Measurements from ENCODE around the gene PAQR4.
"Not testable (repeated sequence)": the region's sequence is repeated elsewhere in the genome, so short reads cannot be mapped to it uniquely, and the experiment has no call there.

The PAQR4 gene

DNA sequence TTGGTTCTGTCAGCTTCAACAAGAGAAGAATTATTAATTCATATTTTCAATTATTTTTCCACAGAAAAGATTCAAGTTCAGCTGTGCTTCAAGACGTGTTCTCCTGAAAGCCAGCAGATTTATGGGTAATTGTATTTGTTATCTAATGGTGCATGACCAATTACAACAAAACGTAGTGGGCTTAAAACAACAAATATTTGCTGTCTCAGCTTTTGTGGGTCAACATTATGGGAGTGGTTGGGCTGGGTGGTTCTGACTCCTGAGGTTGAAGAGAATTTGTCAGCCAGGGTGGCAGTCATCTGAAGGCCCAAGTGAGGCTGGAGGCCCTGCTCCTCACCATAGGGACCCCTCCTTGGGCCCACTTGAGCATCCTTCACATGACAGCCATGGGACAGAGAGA lies 29.2 kb upstream of the PAQR4 start:
- H2AFZ ChIP-seq (ENCODE audit: low read length), result no peak overlapping the region
- no peak overlapping the region for H3K4ac ChIP-seq (ENCODE audit: low read length)
- no peak overlapping the region for H3K4me2 ChIP-seq (ENCODE audit: insufficient read depth, low read length, poor library complexity, severe bottlenecking)
- no peak overlapping the region for H4K8ac ChIP-seq (ENCODE audit: low read depth, low read length)
- no peak overlapping the region for H3K23ac ChIP-seq (ENCODE audit: low read depth, low read length, poor library complexity)
- H2BK120ac ChIP-seq (ENCODE audit: low read depth, low read length), result no peak overlapping the region
- DNase-seq (ENCODE audit: low spot score), result no peak
- no peak overlapping the region for H2BK5ac ChIP-seq (ENCODE audit: low read length)
- no peaks in the 10 kb centered on the region for H3K27me3 ChIP-seq (ENCODE audit: control insufficient read depth in 3 of 3, insufficient read depth in 3 of 3, low read depth in 1 of 3, low read length in 3 of 3)
- peaks cover 2 to 65% of the 10 kb centered on the region in 2 donors for H3K36me3 ChIP-seq (replicated peaks in 1 of 2; ENCODE audit: control insufficient read depth in 2 of 2, insufficient read depth in 2 of 2, low read length in 2 of 2)
- no peaks in the 10 kb centered on the region for H3K9me3 ChIP-seq (replicated peaks in 1 of 2; ENCODE audit: control insufficient read depth in 2 of 2, insufficient read depth in 1 of 2, low read depth in 1 of 2, low read length in 2 of 2)
- H2BK12ac ChIP-seq (ENCODE audit: low read length), result no peak overlapping the region
- no peak overlapping the region for H2AK5ac ChIP-seq (ENCODE audit: low read depth, low read length)
- no peak overlapping the region for H4K91ac ChIP-seq (ENCODE audit: low read depth, low read length, poor library complexity)
- no peak overlapping the region for H3K9ac ChIP-seq (ENCODE audit: low read depth, low read length, poor library complexity)
- WGBS, 2 donors (ENCODE audit: extremely low coverage in 2 of 2, insufficient read length in 2 of 2, insufficient replicate concordance in 1 of 2), result no CpG with 5 or more reads among the region's 2 CpGs
- H2BK15ac ChIP-seq (ENCODE audit: low read length), result no peak overlapping the region
- no peak overlapping the region for H3K4me3 ChIP-seq (ENCODE audit: low read length in 2 of 2)
- H3K27ac ChIP-seq (replicated peaks; ENCODE audit: low read length), result no peak overlapping the region
- H3K79me1 ChIP-seq (ENCODE audit: low read depth, low read length), result no peaks in the 10 kb centered on the region
- H3K14ac ChIP-seq (ENCODE audit: low read length), result no peak overlapping the region
- no peak overlapping the region for H3K18ac ChIP-seq (ENCODE audit: low read length)
- no peaks in the 10 kb centered on the region for H3K4me1 ChIP-seq (ENCODE audit: control insufficient read depth in 2 of 2, insufficient read depth in 1 of 2, low read depth in 1 of 2, low read length in 2 of 2)

DNA sequence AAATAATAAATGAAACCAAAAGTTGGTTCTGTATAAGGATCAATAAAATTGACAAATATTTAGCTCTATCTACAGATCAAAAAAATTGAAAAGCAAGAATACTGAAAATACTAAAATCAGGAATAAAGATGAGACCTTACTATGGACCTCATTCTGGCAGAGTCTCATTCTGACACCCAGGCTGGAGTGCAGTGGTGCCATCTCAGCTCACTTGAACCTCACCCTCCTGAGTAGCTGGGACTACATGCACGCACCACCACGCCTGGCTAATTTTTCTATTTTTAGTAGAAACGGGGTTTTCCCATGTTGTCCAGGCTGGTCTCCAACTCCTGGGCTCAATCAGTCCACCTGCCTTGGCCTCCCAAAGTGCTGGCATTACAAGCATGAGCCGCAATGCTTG lies 27.1 kb upstream of the PAQR4 start:
- WGBS, 2 donors (ENCODE audit: extremely low coverage in 2 of 2, insufficient read length in 2 of 2, insufficient replicate concordance in 1 of 2), result no CpG with 5 or more reads among the region's 4 CpGs
- peaks cover 2 to 68% of the 10 kb centered on the region in 2 donors for H3K36me3 ChIP-seq (replicated peaks in 1 of 2; ENCODE audit: control insufficient read depth in 2 of 2, insufficient read depth in 2 of 2, low read length in 2 of 2)

GRCh38 chr16:2943716-2944115 lies 25.4 kb upstream of the PAQR4 start:
- H2AFZ ChIP-seq (ENCODE audit: low read length); H2BK5ac ChIP-seq (ENCODE audit: low read length); H3K79me1 ChIP-seq (ENCODE audit: low read depth, low read length); H3K4me1 ChIP-seq (ENCODE audit: control insufficient read depth in 2 of 2, insufficient read depth in 1 of 2, low read depth in 1 of 2, low read length in 2 of 2); H3K23ac ChIP-seq (ENCODE audit: low read depth, low read length, poor library complexity); H3K4me3 ChIP-seq (ENCODE audit: low read length in 2 of 2); H2AK5ac ChIP-seq (ENCODE audit: low read depth, low read length); H3K9ac ChIP-seq (ENCODE audit: low read depth, low read length, poor library complexity); H3K18ac ChIP-seq (ENCODE audit: low read length); H2BK120ac ChIP-seq (ENCODE audit: low read depth, low read length); H3K4me2 ChIP-seq (ENCODE audit: insufficient read depth, low read length, poor library complexity, severe bottlenecking); H4K8ac ChIP-seq (ENCODE audit: low read depth, low read length); DNase-seq (ENCODE audit: low spot score); H2BK12ac ChIP-seq (ENCODE audit: low read length); H4K91ac ChIP-seq (ENCODE audit: low read depth, low read length, poor library complexity); H3K27ac ChIP-seq (replicated peaks; ENCODE audit: low read length); H3K9me3 ChIP-seq (replicated peaks in 1 of 2; ENCODE audit: control insufficient read depth in 2 of 2, insufficient read depth in 1 of 2, low read depth in 1 of 2, low read length in 2 of 2); H2BK15ac ChIP-seq (ENCODE audit: low read length); H3K4ac ChIP-seq (ENCODE audit: low read length); H3K14ac ChIP-seq (ENCODE audit: low read length); H3K27me3 ChIP-seq (ENCODE audit: control insufficient read depth in 3 of 3, insufficient read depth in 3 of 3, low read depth in 1 of 3, low read length in 3 of 3): not testable (repeated sequence)
- WGBS, 2 donors (ENCODE audit: extremely low coverage in 2 of 2, insufficient read length in 2 of 2, insufficient replicate concordance in 1 of 2), result no CpG with 5 or more reads among the region's 12 CpGs
- H3K36me3 ChIP-seq (replicated peaks in 1 of 2; ENCODE audit: control insufficient read depth in 2 of 2, insufficient read depth in 2 of 2, low read length in 2 of 2), result peaks cover 0 to 59% of the 10 kb centered on the region in 2 donors

More for the DNA sequence above, 27.1 kb upstream of the PAQR4 start:
- H4K91ac ChIP-seq (ENCODE audit: low read depth, low read length, poor library complexity), result no peak overlapping the region
- H3K18ac ChIP-seq (ENCODE audit: low read length), result no peak overlapping the region
- no peak overlapping the region for H2BK12ac ChIP-seq (ENCODE audit: low read length)
- H3K27ac ChIP-seq (replicated peaks; ENCODE audit: low read length), result no peak overlapping the region
- H2BK5ac ChIP-seq (ENCODE audit: low read length), result no peak overlapping the region
- H3K9me3 ChIP-seq (replicated peaks in 1 of 2; ENCODE audit: control insufficient read depth in 2 of 2, insufficient read depth in 1 of 2, low read depth in 1 of 2, low read length in 2 of 2), result peaks cover 0 to 3% of the 10 kb centered on the region in 2 donors
- no peaks in the 10 kb centered on the region for H3K4me1 ChIP-seq (ENCODE audit: control insufficient read depth in 2 of 2, insufficient read depth in 1 of 2, low read depth in 1 of 2, low read length in 2 of 2)
- DNase-seq (ENCODE audit: low spot score), result no peak
- no peak overlapping the region for H4K8ac ChIP-seq (ENCODE audit: low read depth, low read length)
- no peaks in the 10 kb centered on the region for H3K27me3 ChIP-seq (ENCODE audit: control insufficient read depth in 3 of 3, insufficient read depth in 3 of 3, low read depth in 1 of 3, low read length in 3 of 3)
- no peak overlapping the region for H3K4ac ChIP-seq (ENCODE audit: low read length)
- H3K4me3 ChIP-seq (ENCODE audit: low read length in 2 of 2), result no peak overlapping the region
- no peak overlapping the region for H2AK5ac ChIP-seq (ENCODE audit: low read depth, low read length)
- H3K79me1 ChIP-seq (ENCODE audit: low read depth, low read length), result no peaks in the 10 kb centered on the region
- H3K23ac ChIP-seq (ENCODE audit: low read depth, low read length, poor library complexity), result no peak overlapping the region
- no peak overlapping the region for H2AFZ ChIP-seq (ENCODE audit: low read length)
- H2BK120ac ChIP-seq (ENCODE audit: low read depth, low read length), result no peak overlapping the region
- no peak overlapping the region for H3K4me2 ChIP-seq (ENCODE audit: insufficient read depth, low read length, poor library complexity, severe bottlenecking)
- no peak overlapping the region for H3K14ac ChIP-seq (ENCODE audit: low read length)
- no peak overlapping the region for H3K9ac ChIP-seq (ENCODE audit: low read depth, low read length, poor library complexity)
- H2BK15ac ChIP-seq (ENCODE audit: low read length), result no peak overlapping the region

GRCh38 chr16:2946649-2947048 lies 22.5 kb upstream of the PAQR4 start:
- H3K4ac ChIP-seq (ENCODE audit: low read length), result no peak overlapping the region
- no peak overlapping the region for H3K4me3 ChIP-seq (ENCODE audit: low read length in 2 of 2)
- no peak overlapping the region for H2BK120ac ChIP-seq (ENCODE audit: low read depth, low read length)
- peaks cover 2 to 47% of the 10 kb centered on the region in 2 donors for H3K36me3 ChIP-seq (replicated peaks in 1 of 2; ENCODE audit: control insufficient read depth in 2 of 2, insufficient read depth in 2 of 2, low read length in 2 of 2)
- H3K9me3 ChIP-seq (replicated peaks in 1 of 2; ENCODE audit: control insufficient read depth in 2 of 2, insufficient read depth in 1 of 2, low read depth in 1 of 2, low read length in 2 of 2), result peaks cover 2 to 3% of the 10 kb centered on the region in 2 donors
- no peaks in the 10 kb centered on the region for H3K4me1 ChIP-seq (ENCODE audit: control insufficient read depth in 2 of 2, insufficient read depth in 1 of 2, low read depth in 1 of 2, low read length in 2 of 2)
- no peak overlapping the region for H2AFZ ChIP-seq (ENCODE audit: low read length)
- no peak overlapping the region for H3K9ac ChIP-seq (ENCODE audit: low read depth, low read length, poor library complexity)
- no peaks in the 10 kb centered on the region for H3K79me1 ChIP-seq (ENCODE audit: low read depth, low read length)
- no peak overlapping the region for H4K8ac ChIP-seq (ENCODE audit: low read depth, low read length)
- H3K14ac ChIP-seq (ENCODE audit: low read length), result no peak overlapping the region
- H2AK5ac ChIP-seq (ENCODE audit: low read depth, low read length), result no peak overlapping the region
- no peak overlapping the region for H3K23ac ChIP-seq (ENCODE audit: low read depth, low read length, poor library complexity)
- no peak overlapping the region for H2BK12ac ChIP-seq (ENCODE audit: low read length)
- H2BK5ac ChIP-seq (ENCODE audit: low read length), result no peak overlapping the region
- no peak for DNase-seq (ENCODE audit: low spot score)
- no peak overlapping the region for H3K27ac ChIP-seq (replicated peaks; ENCODE audit: low read length)
- WGBS, 2 donors (ENCODE audit: extremely low coverage in 2 of 2, insufficient read length in 2 of 2, insufficient replicate concordance in 1 of 2), result no CpG with 5 or more reads among the region's 4 CpGs
- H2BK15ac ChIP-seq (ENCODE audit: low read length), result no peak overlapping the region
- H3K18ac ChIP-seq (ENCODE audit: low read length), result no peak overlapping the region
- no peaks in the 10 kb centered on the region for H3K27me3 ChIP-seq (ENCODE audit: control insufficient read depth in 3 of 3, insufficient read depth in 3 of 3, low read depth in 1 of 3, low read length in 3 of 3)
- no peak overlapping the region for H4K91ac ChIP-seq (ENCODE audit: low read depth, low read length, poor library complexity)
- no peak overlapping the region for H3K4me2 ChIP-seq (ENCODE audit: insufficient read depth, low read length, poor library complexity, severe bottlenecking)
